Upper lobe of left lung (tissue), 4 donors: ENCODE measurements around the gene ADCY3.

Source experiments
- CTCF ChIP-seq, 6 experiments: fragments of 450-650 bp in 4 of 6; fragments of 200-600 bp in 2 of 6; sonication (generic) in 2 of 6; IDR thresholded peaks; one replicate each; pipeline ENCODE4 v1.5.1; 2016 to 2019; ENCODE audit warnings: antibody characterized with exemption in 6 of 6
- POLR2A ChIP-seq, 4 donors: fragments of 450-650 bp; IDR thresholded peaks; one replicate each; pipeline ENCODE4 v1.5.1; 2016 to 2017; ENCODE audit warnings: antibody characterized with exemption in 4 of 4, mild to moderate bottlenecking in 2 of 4
- POLR2AphosphoS5 ChIP-seq, 2 donors: sonication (generic); formaldehyde crosslinking; IDR thresholded peaks; one replicate each; pipeline ENCODE4 v1.5.1; 2017; ENCODE audit warnings: antibody characterized with exemption in 2 of 2

GRCh38 chr2:24853046-24853445, 67.0 kb downstream of the ADCY3 start:
- TF ChIP-seq POLR2AphosphoS5 (IDR thresholded peaks at IDR 0.05) (no peak), POLR2A (IDR thresholded peaks at IDR 0.05) (no peak), CTCF (IDR thresholded peaks at IDR 0.05) (no peak)
